GM21619 (cell line): ENCODE results near the gene MYO7B.

Experiments used
- ATAC-seq: cut with Tn5 transposase; IDR thresholded peaks from one replicate; pipeline ENCODE4 v1.9.1; 2021; ENCODE audit not compliant: unreplicated experiment

Gene MYO7B

GRCh38 chr2:127551221-127551930, 15.9 kb downstream of the MYO7B start:
- ATAC-seq = no peak

GRCh38 chr2:127552336-127552735, 16.9 kb downstream of the MYO7B start:
- no peak for ATAC-seq

- no peak for ATAC-seq
Observed at GRCh38 chr2:127552846-127553245, 17.4 kb downstream of the MYO7B start.

GRCh38 chr2:127558911-127559310, 23.4 kb downstream of the MYO7B start:
- ATAC-seq = no peak

- ATAC-seq = no peak
Observed at GRCh38 chr2:127559454-127559853, 24.0 kb downstream of the MYO7B start.

GRCh38 chr2:127560201-127560930, 24.9 kb downstream of the MYO7B start:
- no peak for ATAC-seq

GRCh38 chr2:127560931-127561280, 25.4 kb downstream of the MYO7B start:
- no peak for ATAC-seq

GRCh38 chr2:127561371-127561770, 25.9 kb downstream of the MYO7B start:
- ATAC-seq = no peak

- no peak for ATAC-seq
Observed at GRCh38 chr2:127562936-127563335, 27.5 kb downstream of the MYO7B start.

GRCh38 chr2:127563458-127564428, 28.3 kb downstream of the MYO7B start:
- ATAC-seq = peak; percentile 97

- no peak for ATAC-seq
Observed at GRCh38 chr2:127564429-127565260, 29.2 kb downstream of the MYO7B start.

GRCh38 chr2:127565261-127566138, 30.0 kb downstream of the MYO7B start:
- no peak for ATAC-seq

GRCh38 chr2:127566139-127566417, 30.6 kb downstream of the MYO7B start:
- ATAC-seq = no peak

- ATAC-seq = no peak
Observed at GRCh38 chr2:127566576-127566975, 31.1 kb downstream of the MYO7B start.

GRCh38 chr2:127567351-127567854, 31.9 kb downstream of the MYO7B start:
- ATAC-seq = no peak

- no peak for ATAC-seq
Observed at GRCh38 chr2:127568128-127568527, 32.6 kb downstream of the MYO7B start.

- ATAC-seq = no peak
Observed at GRCh38 chr2:127569666-127570065, 34.2 kb downstream of the MYO7B start.

GRCh38 chr2:127570282-127571250, 35.1 kb downstream of the MYO7B start:
- ATAC-seq = no peak
